GM12878 (cell line): ENCODE data around the gene MSH3. TPM values are rescaled to one million over a fixed set of nuclear protein-coding genes. Genes with fewer than 3 reads are reported as not detected.

Experiments
- ATAC-seq: fragments of 200-7000 bp; cut with Tn5 transposase; 3 replicates; pipeline ENCODE4 v1.9.1; 2020; ENCODE audit warnings: mild to moderate bottlenecking, moderate library complexity
- BruUV-seq: library from RNA; stranded (reverse); fragments of 400-500 nt; replicated peaks from 2 replicates; lab custom pipeline; 2021; lab: Mats Ljungman, UMichigan
- CTCF ChIA-PET: fragments of 300-600 bp; sonication (Branson Sonifier 250); formaldehyde crosslinking; extraction: SDS; loops from one replicate; lab custom pipeline; 2021; ENCODE audit warnings: inconsistent platforms; lab: Yijun Ruan, JAX
- POLR2A ChIA-PET: fragments of 350-600 bp; formaldehyde crosslinking; extraction: SDS; loops from one replicate; lab custom pipeline; 2021; ENCODE audit warnings: inconsistent platforms; lab: Charles Lee
- RAD21 ChIA-PET: fragments of 300-600 bp; sonication (Branson Sonifier 250); formaldehyde crosslinking; loops from one replicate; lab custom pipeline; 2023; ENCODE audit warnings: antibody characterized with exemption; ENCODE audit not compliant: unreplicated experiment; lab: Charles Lee
- SMC1A ChIA-PET: fragments of 300-600 bp; sonication (Branson Sonifier 250); formaldehyde crosslinking; loops from one replicate; lab custom pipeline; 2023; ENCODE audit not compliant: unreplicated experiment, uncharacterized antibody; lab: Charles Lee
- DNase-seq: peaks from one replicate; pipeline ENCODE4 v3.0.0-alpha.2; 2011; ENCODE audit warnings: low read depth, low spot score
- FAIRE-seq: peaks from 3 replicates; lab custom pipeline; 2011; peaks lifted over from hg19 to GRCh38; lab: Jason Lieb, UNC
- H2AFZ ChIP-seq: 2 replicates; pipeline ENCODE4 v1.6.0; 2011; ENCODE audit warnings: low read depth, low read length, control low read depth; ENCODE audit not compliant: control insufficient read depth
- H3K27ac ChIP-seq: 2 replicates; pipeline ENCODE4 v1.5.1; 2011; ENCODE audit warnings: control low read depth; ENCODE audit not compliant: control insufficient read depth, insufficient read depth
- H3K27me3 ChIP-seq, 2 experiments: replicated peaks in 1 of 2; 2 replicates each; pipeline versions ENCODE4 v1.6.0 to v1.6.1; 2011; ENCODE audit warnings: low read length in 1 of 2; ENCODE audit not compliant: control insufficient read depth in 2 of 2, insufficient read depth in 2 of 2
- H3K36me3 ChIP-seq, 2 experiments: 2 replicates each; pipeline ENCODE4 v1.5.1; 2011; ENCODE audit warnings: low read length in 1 of 2; ENCODE audit not compliant: control insufficient read depth in 2 of 2, insufficient read depth in 2 of 2
- H3K4me1 ChIP-seq: 2 replicates; pipeline ENCODE4 v1.6.1; 2011; ENCODE audit warnings: mild to moderate bottlenecking, low read length, moderate library complexity, mixed read lengths; ENCODE audit not compliant: control insufficient read depth, insufficient read depth
- H3K4me2 ChIP-seq: 2 replicates; pipeline ENCODE4 v1.6.0; 2011; ENCODE audit warnings: control low read depth; ENCODE audit not compliant: control insufficient read depth, insufficient read depth
- H3K4me3 ChIP-seq: fragments of 200-600 bp; sonication (generic); 2 replicates; pipeline ENCODE4 v1.5.1; 2016
- H3K79me2 ChIP-seq: 2 replicates; pipeline ENCODE4 v1.6.0; 2011; ENCODE audit warnings: low read length; ENCODE audit not compliant: control insufficient read depth, insufficient read depth
- H3K9ac ChIP-seq: 2 replicates; pipeline ENCODE4 v1.8.0; 2011; ENCODE audit warnings: low read length, control low read depth, mixed read lengths; ENCODE audit not compliant: control insufficient read depth, insufficient read depth
- H3K9me3 ChIP-seq: replicated peaks from 3 replicates; pipeline ENCODE4 v1.5.1; 2011; ENCODE audit warnings: mild to moderate bottlenecking, low read length; ENCODE audit not compliant: control insufficient read depth, insufficient read depth
- H4K20me1 ChIP-seq: 2 replicates; pipeline ENCODE4 v1.6.0; 2011; ENCODE audit not compliant: control insufficient read depth, insufficient read depth
- BCL3 ChIP-seq: IDR thresholded peaks from 2 replicates; pipeline ENCODE4 v1.6.1; 2011; ENCODE audit warnings: borderline replicate concordance, low read depth, mild to moderate bottlenecking, moderate library complexity, low read length; ENCODE audit not compliant: insufficient read depth, poor library complexity, severe bottlenecking
- BMI1 ChIP-seq: fragments of 450-650 bp; IDR thresholded peaks from 2 replicates; pipeline ENCODE4 v1.6.1; 2016; ENCODE audit warnings: mild to moderate bottlenecking, moderate library complexity, borderline replicate concordance
- CREB1 ChIP-seq: IDR thresholded peaks from 2 replicates; pipeline ENCODE4 v1.6.1; 2012; ENCODE audit warnings: low read depth, mild to moderate bottlenecking, inconsistent platforms
- E2F4 ChIP-seq: IDR thresholded peaks from 2 replicates; pipeline ENCODE4 v1.6.1; 2012; ENCODE audit warnings: low read depth, low read length, improper control_type of control experiment
- HDAC6 ChIP-seq: fragments of 200-600 bp; sonication (generic); IDR thresholded peaks from one replicate; pipeline ENCODE4 v1.8.0; 2017; ENCODE audit warnings: antibody characterized with exemption; ENCODE audit not compliant: unreplicated experiment
- JUND ChIP-seq: IDR thresholded peaks from 2 replicates; pipeline ENCODE4 v1.6.1; 2012; ENCODE audit warnings: low read depth, mild to moderate bottlenecking, low read length, improper control_type of control experiment, moderate library complexity
- MTA2 ChIP-seq: fragments of 450-650 bp; IDR thresholded peaks from 2 replicates; pipeline ENCODE4 v1.6.1; 2016; ENCODE audit warnings: low read depth, mild to moderate bottlenecking, moderate library complexity
- MYB ChIP-seq: fragments of 150-350 bp; IDR thresholded peaks from 2 replicates; pipeline ENCODE4 v1.6.1; 2014; ENCODE audit warnings: mild to moderate bottlenecking, low read depth, low read length, borderline replicate concordance
- NFXL1 ChIP-seq: fragments of 450-650 bp; IDR thresholded peaks from 2 replicates; pipeline ENCODE4 v1.6.1; 2017; ENCODE audit warnings: antibody characterized with exemption, mild to moderate bottlenecking, borderline replicate concordance
- PRDM15 ChIP-seq: fragments of 450-650 bp; formaldehyde crosslinking; IDR thresholded peaks from 2 replicates; pipeline ENCODE4 v1.4.0; 2020; ENCODE audit warnings: mild to moderate bottlenecking, moderate library complexity
- SIN3A ChIP-seq: IDR thresholded peaks from 2 replicates; pipeline ENCODE4 v1.6.1; 2012; ENCODE audit warnings: low read depth, low read length, improper control_type of control experiment
- SKIL ChIP-seq: fragments of 450-650 bp; IDR thresholded peaks from 2 replicates; pipeline ENCODE4 v1.6.1; 2017; ENCODE audit warnings: mild to moderate bottlenecking, low read depth, inconsistent platforms; ENCODE audit not compliant: poor library complexity, severe bottlenecking
- SMAD5 ChIP-seq: IDR thresholded peaks from 2 replicates; pipeline ENCODE4 v1.6.1; 2016; ENCODE audit warnings: antibody characterized with exemption, low read depth
- SUZ12 ChIP-seq: fragments of 200-600 bp; sonication (generic); IDR thresholded peaks from one replicate; pipeline ENCODE4 v1.6.1; 2018; ENCODE audit warnings: antibody characterized with exemption, mild to moderate bottlenecking; ENCODE audit not compliant: unreplicated experiment
- ZNF217 ChIP-seq: fragments of 450-650 bp; IDR thresholded peaks from 2 replicates; pipeline ENCODE4 v1.6.1; 2017; ENCODE audit warnings: antibody characterized with exemption, mild to moderate bottlenecking
- WGBS: methylation state at CpG from one replicate; pipeline ENCODE4 v1.1.6; 2016; ENCODE audit warnings: low lambda C conversion rate; ENCODE audit not compliant: insufficient replicate concordance, insufficient coverage; ENCODE audit errors: missing lambda C conversion rate; 5-methylcytosine and 5-hydroxymethylcytosine counted together
- in situ Hi-C: fragments of 300-500 bp; cut with MboI; formaldehyde crosslinking; loops from 9 replicates; pipeline ENCODE4 v1.14.3; 2018; ENCODE audit warnings: mixed read lengths
- intact Hi-C: fragments of 100-400 bp; cut with micrococcal nuclease; formaldehyde crosslinking; loops from one replicate; pipeline ENCODE4 v1.14.2; 2022; ENCODE audit not compliant: unreplicated experiment
- polyA plus RNA-seq, 11 experiments: library from polyadenylated mRNA; depleted of rRNA in 4 of 11; unstranded in 6 of 11; stranded (reverse) in 5 of 11; fragments of >200 nt; fragmentation: Nextera tagmentation in 4 of 11; fragmentation: Illumina TruSeq in 1 of 11; extraction: Ambion mirVana in 4 of 11; extraction: Trizol in 1 of 11; gene quantifications; 1 replicate in 1 of 11; 2 replicates in 10 of 11; pipeline versions ENCODE4 v1.2.1 to v1.2.3, GENCODE V29; 2011 to 2016; ENCODE audit warnings: inconsistent platforms in 2 of 11, missing spikeins in 2 of 11, low read depth in 1 of 11
- total RNA-seq, 4 experiments: library from RNA; depleted of rRNA in 3 of 4; stranded (reverse); fragments of >200 nt in 3 of 4; fragmentation: Illumina TruSeq in 1 of 4; extraction: Trizol in 1 of 4; gene quantifications; 2 replicates each; pipeline versions ENCODE4 v1.2.1 to v1.2.3, GENCODE V29; 2013 to 2021

MSH3 gene
- total and polyA plus RNA-seq, 10 of the 15 experiments (the other 5 are each of a cell fraction or from before 2014, with no cell fraction given), result 4.7 to 17.5 (median 12.2) TPM

- TF ChIP-seq SKIL (no peak), SUZ12 (no peak)
Measured at GRCh38 chr5:80798633-80799032, 144.2 kb downstream of the MSH3 start (continued).

GRCh38 chr5:80799041-80799440, 144.6 kb downstream of the MSH3 start:
- H3K4me1 ChIP-seq, result peaks cover 7% of the 10 kb centered on the region
- H3K9me3 ChIP-seq, result no peaks in the 10 kb centered on the region
- RAD21 ChIA-PET, result no interaction called here
- H3K27ac ChIP-seq, result no peak overlapping the region
- no peak overlapping the region for H3K4me2 ChIP-seq
- no peaks in the 10 kb centered on the region for H3K79me2 ChIP-seq
- POLR2A ChIA-PET, result no interaction called here
- FAIRE-seq (no peak), ATAC-seq (no peak), DNase-seq (no peak)
- CTCF ChIA-PET, result no interaction called here
- peaks cover 0 to 1% of the 10 kb centered on the region in 2 experiments; a peak in 1 of 4 replicates for H3K36me3 ChIP-seq
- H3K9ac ChIP-seq, result no peak overlapping the region
- H4K20me1 ChIP-seq, result no peaks in the 10 kb centered on the region
- TF ChIP-seq PRDM15, result no peak
- no peak for TF ChIP-seq MYB
- TF ChIP-seq BCL3, result no peak
- no peak for TF ChIP-seq BMI1
- TF ChIP-seq SMAD5, result no peak
- TF ChIP-seq NFXL1, result no peak
- no peak for TF ChIP-seq JUND
- TF ChIP-seq SIN3A, result no peak
- no peak for TF ChIP-seq ZNF217
- TF ChIP-seq E2F4, result no peak
- no peak for TF ChIP-seq HDAC6
- TF ChIP-seq CREB1, result no peak
- TF ChIP-seq MTA2, result no peak
- no peak overlapping the region for H2AFZ ChIP-seq
- H3K27me3 ChIP-seq, result no peaks in the 10 kb centered on the region
- BruUV-seq, result no TSS peak
- H3K4me3 ChIP-seq, result no peak overlapping the region
- intact Hi-C loops (no loop called here), in situ Hi-C loops (no loop called here)
- SMC1A ChIA-PET, result interaction anchor here (1.6 to 1.8 kb wide), 3 partner anchors 9 to 19 kb away, joined by 3 to 4 read pairs (median 4); no protein-coding TSS in a partner anchor
- 63% methylated on average over 4 of the region's 4 CpGs for WGBS
